Keratinocyte (primary cell): Measurements from ENCODE around the gene MICU2.

Experiments
- EZH2 ChIP-seq: IDR thresholded peaks from one replicate; pipeline ENCODE4 v1.6.1; 2012; ENCODE audit warnings: inconsistent platforms, mild to moderate bottlenecking, low read length, moderate library complexity
- TF ChIP-seq, protein P1 (sequence below), 3 experiments: IDR thresholded peaks in 1 of 3; conservative IDR thresholded peaks in 1 of 3; optimal IDR thresholded peaks in 1 of 3; 2 replicates in 2 of 3; 3 replicates in 1 of 3; pipeline versions ENCODE3 to v1.5.1; 2011; ENCODE audit warnings: low read length in 3 of 3, mild to moderate bottlenecking in 3 of 3, moderate library complexity in 2 of 3, control low read depth in 1 of 3, inconsistent platforms in 1 of 3; ENCODE audit not compliant: insufficient read depth in 2 of 3; ENCODE audit errors: extremely low read depth in 1 of 3

DNA sequence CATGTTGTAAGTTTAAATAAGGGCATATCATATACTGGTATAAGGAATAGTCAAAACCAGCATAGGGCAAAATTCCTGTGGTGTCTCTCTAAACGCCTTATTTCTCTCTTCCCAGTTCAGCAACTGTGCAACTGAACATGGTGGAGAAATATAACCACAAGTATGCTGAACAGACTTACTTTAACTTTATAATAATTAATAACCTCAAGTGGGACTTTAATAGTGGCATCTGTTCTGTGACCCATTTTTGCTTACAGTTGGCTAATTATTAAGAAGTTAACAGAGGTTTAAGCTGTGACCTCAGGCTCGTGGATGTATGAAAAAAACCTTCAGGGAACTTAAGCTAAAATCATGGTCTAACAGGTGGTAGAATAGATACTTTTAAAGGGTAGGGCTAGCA is 54.3 kb downstream of the MICU2 start:
- TF ChIP-seq, protein P1, sequence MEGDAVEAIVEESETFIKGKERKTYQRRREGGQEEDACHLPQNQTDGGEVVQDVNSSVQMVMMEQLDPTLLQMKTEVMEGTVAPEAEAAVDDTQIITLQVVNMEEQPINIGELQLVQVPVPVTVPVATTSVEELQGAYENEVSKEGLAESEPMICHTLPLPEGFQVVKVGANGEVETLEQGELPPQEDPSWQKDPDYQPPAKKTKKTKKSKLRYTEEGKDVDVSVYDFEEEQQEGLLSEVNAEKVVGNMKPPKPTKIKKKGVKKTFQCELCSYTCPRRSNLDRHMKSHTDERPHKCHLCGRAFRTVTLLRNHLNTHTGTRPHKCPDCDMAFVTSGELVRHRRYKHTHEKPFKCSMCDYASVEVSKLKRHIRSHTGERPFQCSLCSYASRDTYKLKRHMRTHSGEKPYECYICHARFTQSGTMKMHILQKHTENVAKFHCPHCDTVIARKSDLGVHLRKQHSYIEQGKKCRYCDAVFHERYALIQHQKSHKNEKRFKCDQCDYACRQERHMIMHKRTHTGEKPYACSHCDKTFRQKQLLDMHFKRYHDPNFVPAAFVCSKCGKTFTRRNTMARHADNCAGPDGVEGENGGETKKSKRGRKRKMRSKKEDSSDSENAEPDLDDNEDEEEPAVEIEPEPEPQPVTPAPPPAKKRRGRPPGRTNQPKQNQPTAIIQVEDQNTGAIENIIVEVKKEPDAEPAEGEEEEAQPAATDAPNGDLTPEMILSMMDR (optimal IDR thresholded peaks at IDR 0.05 in 1 of 3, IDR thresholded peaks at IDR 0.05 in 1 of 3, conservative IDR thresholded peaks at IDR 0.05 in 1 of 3; ENCODE audit: extremely low read depth in 1 of 3, insufficient read depth in 2 of 3, low read length in 3 of 3), result no peak
- TF ChIP-seq EZH2, result no peak
